B cell (primary cell): ENCODE data around the gene PCBP3. TPM values are rescaled to one million over a fixed set of nuclear protein-coding genes. Genes with fewer than 3 reads are reported as not detected.

Experiments used
- ATAC-seq: fragments of 200-7000 bp; cut with Tn5 transposase; one replicate; pipeline ENCODE4 v1.10.0; 2021; ENCODE audit warnings: low read depth, mild to moderate bottlenecking, moderate number of reproducible peaks, moderate library complexity
- CTCF ChIA-PET: fragments of 350-600 bp; sonication (Branson Sonifier 250); formaldehyde crosslinking; loops from one replicate; lab custom pipeline; 2021; ENCODE audit warnings: antibody characterized with exemption, inconsistent platforms; lab: Charles Lee
- POLR2A ChIA-PET: fragments of 350-600 bp; sonication (Branson Sonifier 250); formaldehyde crosslinking; loops from one replicate; lab custom pipeline; 2021; ENCODE audit warnings: antibody characterized with exemption; lab: Charles Lee
- DNase-seq: peaks from one replicate; pipeline ENCODE4 v3.0.0; 2013
- H2AFZ ChIP-seq: 2 replicates; pipeline ENCODE4 v1.6.1; 2012; ENCODE audit warnings: mild to moderate bottlenecking, low read depth, low read length; ENCODE audit not compliant: insufficient read depth, poor library complexity, severe bottlenecking
- H3K27ac ChIP-seq, 2 donors: 1 replicate in 1 of 2; 2 replicates in 1 of 2; pipeline ENCODE4 v1.5.1; 2012 to 2013; ENCODE audit warnings: low read length in 2 of 2, mild to moderate bottlenecking in 2 of 2, moderate library complexity in 1 of 2
- H3K27me3 ChIP-seq, 4 experiments: fragments of 200-600 bp in 1 of 4; sonication (generic) in 1 of 4; replicated peaks in 1 of 4; 1 replicate in 2 of 4; 2 replicates in 2 of 4; pipeline versions ENCODE4 v1.6.1 to v1.7.0; 2013 to 2016; ENCODE audit warnings: low read length in 3 of 4, mild to moderate bottlenecking in 2 of 4, mixed read lengths in 1 of 4, moderate library complexity in 1 of 4; ENCODE audit not compliant: insufficient read depth in 4 of 4, control insufficient read depth in 3 of 4; ENCODE audit errors: control extremely low read depth in 1 of 4
- H3K36me3 ChIP-seq, 2 experiments: replicated peaks in 1 of 2; 1 replicate in 1 of 2; 2 replicates in 1 of 2; pipeline versions ENCODE4 v1.6.1 to v1.7.1; 2013; ENCODE audit warnings: low read length in 1 of 2; ENCODE audit not compliant: insufficient read depth in 2 of 2, control insufficient read depth in 1 of 2; ENCODE audit errors: control extremely low read depth in 1 of 2, extremely low read depth in 1 of 2
- H3K4me1 ChIP-seq, 2 donors: fragments of 200-600 bp in 1 of 2; sonication (generic) in 1 of 2; 1 replicate in 1 of 2; 2 replicates in 1 of 2; pipeline versions ENCODE4 v1.5.1 to v1.6.1; 2013 to 2017; ENCODE audit warnings: low read length in 2 of 2; ENCODE audit not compliant: control insufficient read depth in 2 of 2, insufficient read depth in 2 of 2
- H3K4me2 ChIP-seq: replicated peaks from 2 replicates; pipeline ENCODE3; 2012; ENCODE audit warnings: mild to moderate bottlenecking, low read depth, low read length; ENCODE audit not compliant: poor library complexity, severe bottlenecking
- H3K4me3 ChIP-seq, 5 experiments: fragments of 200-600 bp in 1 of 5; sonication (generic) in 1 of 5; 1 replicate in 3 of 5; 2 replicates in 2 of 5; pipeline versions ENCODE4 v1.5.1 to v1.7.0; 2011 to 2016; ENCODE audit warnings: low read length in 4 of 5, mild to moderate bottlenecking in 4 of 5, low read depth in 2 of 5, control low read depth in 1 of 5, moderate library complexity in 1 of 5; ENCODE audit not compliant: insufficient read depth in 1 of 5; ENCODE audit errors: control extremely low read depth in 1 of 5, extremely low read depth in 1 of 5
- H3K79me2 ChIP-seq: fragments of 200-600 bp; sonication (generic); one replicate; pipeline ENCODE4 v1.6.0; 2016; ENCODE audit warnings: low read length; ENCODE audit not compliant: control insufficient read depth, insufficient read depth
- H3K9ac ChIP-seq: fragments of 200-600 bp; sonication (generic); 2 replicates; pipeline ENCODE4 v1.6.1; 2017; ENCODE audit warnings: mild to moderate bottlenecking, low read length, moderate library complexity
- H3K9me3 ChIP-seq, 3 donors: one replicate each; pipeline versions ENCODE4 v1.6.1 to v1.7.1; 2013; ENCODE audit warnings: low read length in 2 of 3; ENCODE audit not compliant: control insufficient read depth in 2 of 3, insufficient read depth in 1 of 3; ENCODE audit errors: control extremely low read depth in 1 of 3
- H4K20me1 ChIP-seq: 2 replicates; pipeline ENCODE4 v1.6.0; 2012; ENCODE audit warnings: mild to moderate bottlenecking, low read length; ENCODE audit not compliant: insufficient read depth, control insufficient read depth, poor library complexity, severe bottlenecking
- H3K27ac Mint-ChIP-seq: one replicate; pipeline ENCODE4 v1.8.0; 2021; ENCODE audit warnings: mixed read lengths
- H3K27me3 Mint-ChIP-seq: one replicate; pipeline ENCODE4 v1.8.0; 2021; ENCODE audit warnings: mixed read lengths
- H3K4me1 Mint-ChIP-seq: one replicate; pipeline ENCODE4 v1.8.0; 2021; ENCODE audit warnings: mixed read lengths
- H3K4me3 Mint-ChIP-seq: one replicate; pipeline ENCODE4 v1.8.0; 2021; ENCODE audit warnings: mixed read lengths
- H3K9me3 Mint-ChIP-seq: one replicate; pipeline ENCODE4 v1.8.0; 2022; ENCODE audit warnings: mixed read lengths; ENCODE audit not compliant: insufficient read depth
- EZH2 ChIP-seq: IDR thresholded peaks from 2 replicates; pipeline ENCODE4 v1.6.1; 2012; ENCODE audit warnings: borderline replicate concordance, low read depth, mild to moderate bottlenecking, moderate library complexity, low read length; ENCODE audit not compliant: insufficient read depth, poor library complexity, severe bottlenecking
- WGBS: methylation state at CpG from one replicate; pipeline ENCODE4 v1.1.5; 2013; ENCODE audit warnings: missing lambda C conversion rate; ENCODE audit not compliant: insufficient coverage; 5-methylcytosine and 5-hydroxymethylcytosine counted together
- intact Hi-C: fragments of 100-400 bp; cut with micrococcal nuclease; formaldehyde crosslinking; loops from one replicate; pipeline ENCODE4 v1.10.0; 2022
- polyA plus RNA-seq: library from polyadenylated mRNA; depleted of rRNA; stranded (reverse); fragments of >200 nt; gene quantifications from 2 replicates; pipeline ENCODE4 v1.2.3, GENCODE V29; 2012
- total RNA-seq, 2 donors: library from RNA; stranded (reverse); fragments of 120-200 nt in 1 of 2; gene quantifications; 1 replicate in 1 of 2; 2 replicates in 1 of 2; pipeline versions ENCODE4 v1.2.3 to v1.2.4, GENCODE V29; 2013 to 2022
- TF ChIP-seq, protein P1 (sequence below): fragments of 200-600 bp; IDR thresholded peaks from one replicate; pipeline ENCODE4 v1.8.0; 2022; ENCODE audit warnings: antibody characterized with exemption, mild to moderate bottlenecking

Gene PCBP3
- total and polyA plus RNA-seq, 2 donors (not counting 1 experiment from before 2014, with no cell fraction given), result 0.45 to 2.7 TPM

DNA sequence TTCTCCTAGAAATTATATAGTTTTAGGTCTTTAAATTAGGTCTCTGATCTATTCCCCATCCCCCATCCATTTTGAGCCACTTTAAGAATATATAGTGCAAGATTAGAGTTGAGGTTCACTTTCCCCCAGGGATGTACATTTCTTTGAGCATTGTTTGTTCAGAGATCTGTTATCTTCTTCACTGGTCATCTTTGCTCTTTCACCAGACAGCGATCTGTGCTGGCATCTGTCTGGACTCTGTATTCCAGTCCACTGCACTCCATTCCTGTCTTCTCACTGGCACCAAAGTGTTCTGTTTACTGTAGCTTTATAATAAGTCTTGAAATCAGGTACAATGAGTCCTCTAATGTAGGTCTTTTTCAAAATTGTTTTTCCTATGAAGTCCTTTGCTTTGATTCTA lies 112.5 kb downstream of the PCBP3 start:
- no peak overlapping the region for H3K4me3 Mint-ChIP-seq
- no peak for ATAC-seq
- TF ChIP-seq EZH2, result no peak
- TF ChIP-seq, protein P1, sequence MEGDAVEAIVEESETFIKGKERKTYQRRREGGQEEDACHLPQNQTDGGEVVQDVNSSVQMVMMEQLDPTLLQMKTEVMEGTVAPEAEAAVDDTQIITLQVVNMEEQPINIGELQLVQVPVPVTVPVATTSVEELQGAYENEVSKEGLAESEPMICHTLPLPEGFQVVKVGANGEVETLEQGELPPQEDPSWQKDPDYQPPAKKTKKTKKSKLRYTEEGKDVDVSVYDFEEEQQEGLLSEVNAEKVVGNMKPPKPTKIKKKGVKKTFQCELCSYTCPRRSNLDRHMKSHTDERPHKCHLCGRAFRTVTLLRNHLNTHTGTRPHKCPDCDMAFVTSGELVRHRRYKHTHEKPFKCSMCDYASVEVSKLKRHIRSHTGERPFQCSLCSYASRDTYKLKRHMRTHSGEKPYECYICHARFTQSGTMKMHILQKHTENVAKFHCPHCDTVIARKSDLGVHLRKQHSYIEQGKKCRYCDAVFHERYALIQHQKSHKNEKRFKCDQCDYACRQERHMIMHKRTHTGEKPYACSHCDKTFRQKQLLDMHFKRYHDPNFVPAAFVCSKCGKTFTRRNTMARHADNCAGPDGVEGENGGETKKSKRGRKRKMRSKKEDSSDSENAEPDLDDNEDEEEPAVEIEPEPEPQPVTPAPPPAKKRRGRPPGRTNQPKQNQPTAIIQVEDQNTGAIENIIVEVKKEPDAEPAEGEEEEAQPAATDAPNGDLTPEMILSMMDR, result no peak

DNA sequence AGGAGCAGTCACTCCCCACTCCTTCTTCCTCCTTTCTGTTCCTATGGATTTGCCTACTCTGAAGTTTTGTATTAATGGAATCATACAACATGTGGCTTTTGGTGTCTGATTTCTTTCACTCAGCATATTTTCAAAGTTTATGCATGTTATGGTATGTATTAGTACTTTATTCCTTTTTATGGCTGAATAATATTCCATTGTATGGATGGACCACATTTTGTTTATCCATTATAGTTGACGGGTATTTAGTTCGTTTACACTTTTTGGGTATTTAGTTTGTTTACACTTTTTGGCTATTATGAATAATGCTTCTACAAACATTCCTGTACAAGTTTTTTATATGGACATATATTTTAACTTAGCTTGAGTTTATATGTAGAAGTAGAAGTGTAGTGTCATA lies 113.1 kb downstream of the PCBP3 start:
- ChIA-PET POLR2A (no interaction called here), CTCF (no interaction called here)
- Histone ChIP-seq H3K4me1 (no peaks in the 10 kb centered on the region), H3K36me3 (no peaks in the 10 kb centered on the region), H2AFZ (no peak overlapping the region), H3K9ac (no peak overlapping the region), H3K27me3 (no peaks in the 10 kb centered on the region), H3K4me2 (no peak overlapping the region), H3K9me3 (no peaks in the 10 kb centered on the region), H3K79me2 (no peaks in the 10 kb centered on the region), H3K27ac (no peak overlapping the region), H4K20me1 (no peaks in the 10 kb centered on the region), H3K4me3 (no peak overlapping the region)
- TF ChIP-seq, protein P1, result no peak
- no peak for TF ChIP-seq EZH2
- no peaks in the 10 kb centered on the region for H3K4me1 Mint-ChIP-seq
- peaks cover 2% of the 10 kb centered on the region for H3K9me3 Mint-ChIP-seq
- no peak overlapping the region for H3K4me3 Mint-ChIP-seq
- no CpG with 5 or more reads among the region's 2 CpGs for WGBS
- intact Hi-C loops, result no loop called here
- no peak overlapping the region for H3K27ac Mint-ChIP-seq
- ATAC-seq (no peak), DNase-seq (no peak)
- H3K27me3 Mint-ChIP-seq, result peaks cover 3% of the 10 kb centered on the region

More for the DNA sequence above, 112.5 kb downstream of the PCBP3 start:
- Histone ChIP-seq H3K36me3 (no peaks in the 10 kb centered on the region), H3K4me2 (no peak overlapping the region), H3K27ac (no peak overlapping the region), H4K20me1 (no peaks in the 10 kb centered on the region), H3K4me3 (no peak overlapping the region), H3K9ac (no peak overlapping the region), H2AFZ (no peak overlapping the region), H3K9me3 (no peaks in the 10 kb centered on the region), H3K79me2 (no peaks in the 10 kb centered on the region), H3K4me1 (no peaks in the 10 kb centered on the region), H3K27me3 (no peaks in the 10 kb centered on the region)
- POLR2A ChIA-PET, result no interaction called here
- Mint-ChIP-seq H3K27me3 (peaks cover 3% of the 10 kb centered on the region), H3K27ac (no peak overlapping the region), H3K4me1 (no peaks in the 10 kb centered on the region), H3K9me3 (peaks cover 2% of the 10 kb centered on the region)
- CTCF ChIA-PET, result no interaction called here
- no CpG with 5 or more reads among the region's 1 CpG for WGBS
- no peak for DNase-seq
- intact Hi-C loops, result no loop called here
